HG03039 (cell line): ENCODE measurements around the gene OPN5.
"Not testable (repeated sequence)": the region's sequence is repeated elsewhere in the genome, so short reads cannot be mapped to it uniquely, and the experiment has no call there.

Source experiments
- ATAC-seq: cut with Tn5 transposase; IDR thresholded peaks from one replicate; pipeline ENCODE4 v1.9.1; 2021; ENCODE audit warnings: mild to moderate bottlenecking, moderate library complexity; ENCODE audit not compliant: unreplicated experiment

The OPN5 gene, protein sequence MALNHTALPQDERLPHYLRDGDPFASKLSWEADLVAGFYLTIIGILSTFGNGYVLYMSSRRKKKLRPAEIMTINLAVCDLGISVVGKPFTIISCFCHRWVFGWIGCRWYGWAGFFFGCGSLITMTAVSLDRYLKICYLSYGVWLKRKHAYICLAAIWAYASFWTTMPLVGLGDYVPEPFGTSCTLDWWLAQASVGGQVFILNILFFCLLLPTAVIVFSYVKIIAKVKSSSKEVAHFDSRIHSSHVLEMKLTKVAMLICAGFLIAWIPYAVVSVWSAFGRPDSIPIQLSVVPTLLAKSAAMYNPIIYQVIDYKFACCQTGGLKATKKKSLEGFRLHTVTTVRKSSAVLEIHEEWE

DNA sequence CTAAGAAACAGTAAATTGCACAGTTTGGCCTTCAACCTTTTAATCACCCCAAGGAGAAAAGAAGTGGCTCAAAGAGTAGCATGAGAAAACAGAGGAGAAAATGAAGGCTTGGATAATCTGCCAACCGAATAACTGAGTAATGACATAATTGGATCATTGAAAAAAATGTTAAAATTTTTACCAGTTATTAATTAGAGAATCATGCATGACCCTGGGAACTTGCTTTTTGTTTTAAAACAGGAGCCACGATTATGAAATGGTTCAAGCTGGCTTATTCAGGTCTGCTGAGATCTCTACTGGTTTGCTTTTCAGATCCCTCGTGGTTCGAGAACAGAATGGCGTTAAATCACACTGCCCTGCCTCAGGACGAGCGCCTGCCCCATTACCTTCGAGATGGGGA lies at the start of gene OPN5:
TSS of gene OPN5 (plus strand) at position 301 of the 400 bp plus-strand sequence. CDS start at position 336, 35 bp downstream.
- no peak for ATAC-seq

GRCh38 chr6:47733879-47734558 lies 47.8 kb upstream of the OPN5 start:
- no peak for ATAC-seq

- no peak for ATAC-seq
Measured at GRCh38 chr6:47734831-47735481, 46.9 kb upstream of the OPN5 start.

- no peak for ATAC-seq
Measured at GRCh38 chr6:47736083-47736700, 45.6 kb upstream of the OPN5 start.

DNA sequence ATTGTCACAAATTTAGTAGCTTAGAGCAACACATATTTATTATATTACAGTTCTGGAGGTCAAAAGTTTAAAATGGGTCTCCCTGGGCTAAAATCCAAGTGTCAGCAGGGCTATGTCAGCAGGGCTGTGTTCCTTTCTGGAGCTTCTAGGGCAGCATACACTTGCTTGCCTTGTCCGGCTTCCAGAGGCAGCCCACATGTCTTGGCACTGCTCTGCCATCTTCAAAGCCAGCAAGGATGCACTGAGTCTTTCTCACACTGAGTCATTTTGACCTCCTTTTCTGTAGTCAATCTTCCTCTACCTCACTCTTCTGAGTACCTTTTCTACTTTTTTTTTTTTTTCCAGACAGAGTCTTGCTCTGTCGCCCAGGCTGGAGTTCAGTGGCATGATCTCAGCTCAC lies 44.4 kb upstream of the OPN5 start:
- ATAC-seq = no peak

DNA sequence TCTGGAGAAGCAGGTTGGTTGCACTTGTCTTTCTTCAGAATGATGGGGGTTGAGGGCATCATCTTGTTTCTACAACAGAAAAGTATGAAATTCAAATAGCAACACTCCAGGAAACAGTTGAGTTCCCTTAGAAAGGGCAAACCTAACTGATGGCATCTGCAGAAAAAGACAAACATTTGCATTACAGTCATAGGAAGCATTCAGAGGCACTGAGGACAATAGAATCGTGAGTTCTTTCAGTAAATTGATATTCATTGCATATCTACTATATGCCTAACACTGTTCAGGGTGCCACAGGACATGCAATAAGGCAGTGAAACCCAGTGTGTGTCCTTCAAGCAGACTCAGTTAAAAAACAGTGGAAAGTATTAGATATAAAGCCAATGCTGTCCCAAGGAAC lies 41.1 kb upstream of the OPN5 start:
- no peak for ATAC-seq

DNA sequence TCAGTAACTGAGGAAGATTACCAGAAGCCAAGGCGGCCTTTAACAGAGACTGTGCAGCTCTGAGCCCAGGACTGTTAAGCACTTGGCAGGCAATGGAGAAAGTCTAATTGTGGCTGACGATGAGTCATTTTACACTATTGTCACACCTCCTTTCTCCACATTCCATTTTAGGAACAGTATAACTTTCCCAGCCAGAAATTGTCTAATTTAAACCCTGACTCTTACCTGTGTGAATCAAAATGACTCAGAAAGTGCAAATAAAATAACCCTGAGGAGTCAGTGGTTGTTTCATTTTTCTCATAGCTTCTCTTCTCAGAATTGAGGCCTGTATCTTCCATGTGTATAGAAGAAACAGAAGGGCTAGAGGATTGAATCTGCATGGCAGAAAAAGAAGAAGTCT lies 40.0 kb upstream of the OPN5 start:
- ATAC-seq = peak; percentile 44

- ATAC-seq = no peak
Measured at GRCh38 chr6:47743744-47744143, 38.1 kb upstream of the OPN5 start.

DNA sequence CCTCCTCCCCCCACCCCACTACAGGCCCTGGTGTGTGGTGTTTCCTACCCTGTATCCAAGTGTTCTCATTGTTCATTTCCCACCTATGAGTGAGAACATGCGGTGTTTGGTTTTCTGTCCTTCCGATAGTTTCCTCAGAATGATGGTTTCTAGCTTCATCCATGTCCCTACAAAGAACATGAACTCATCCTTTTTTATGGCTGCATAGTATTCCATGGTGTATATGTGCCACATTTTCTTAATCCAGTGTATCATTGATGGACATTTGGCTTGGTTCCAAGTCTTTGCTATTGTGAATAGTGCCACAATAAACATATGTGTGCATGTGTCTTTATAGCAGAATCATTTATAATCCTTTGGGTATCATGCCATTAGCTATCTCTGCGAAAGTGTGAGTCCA lies 36.6 kb upstream of the OPN5 start:
- not testable (repeated sequence) for ATAC-seq

DNA sequence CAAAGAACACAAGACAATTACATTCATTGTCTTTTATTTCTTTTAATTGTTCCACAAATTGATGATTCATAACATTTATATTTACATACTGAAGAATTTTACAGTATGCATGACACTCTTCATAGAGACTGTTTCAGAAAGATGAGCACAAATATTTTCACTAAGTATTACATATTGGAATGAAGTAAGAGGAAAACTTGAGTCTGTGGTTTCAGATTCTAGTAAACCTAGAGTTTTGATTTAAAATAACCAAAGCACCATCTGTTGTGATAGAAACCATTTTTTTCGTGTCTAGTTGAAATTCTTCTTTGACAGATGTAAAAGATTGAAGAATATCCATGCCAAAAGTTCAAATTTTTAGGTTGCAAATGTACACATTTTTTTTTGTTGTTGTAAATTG lies 32.1 kb upstream of the OPN5 start:
- no peak for ATAC-seq

DNA sequence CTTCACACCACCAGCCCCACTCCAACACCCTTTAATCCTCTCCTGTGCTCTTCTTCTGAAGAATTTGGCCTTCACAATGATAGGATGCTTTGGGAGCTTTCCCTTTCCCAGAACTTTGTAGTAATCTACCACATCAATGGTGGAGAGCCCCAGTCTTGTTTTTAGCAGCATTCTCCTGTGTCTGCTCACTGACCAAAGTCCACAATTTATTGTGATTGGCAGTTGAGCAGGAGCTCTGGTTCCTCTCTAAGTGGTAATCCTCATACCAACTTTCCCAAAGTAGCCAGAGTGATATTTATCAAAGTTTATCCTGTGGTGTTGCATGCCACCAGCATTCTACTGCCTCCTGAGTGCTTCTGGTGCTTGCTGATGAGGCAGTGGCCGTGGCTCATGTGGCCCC lies 29.0 kb upstream of the OPN5 start:
- no peak for ATAC-seq

GRCh38 chr6:47759364-47759763 lies 22.5 kb upstream of the OPN5 start:
- no peak for ATAC-seq

- no peak for ATAC-seq
Measured at GRCh38 chr6:47762502-47762901, 19.3 kb upstream of the OPN5 start.

GRCh38 chr6:47766445-47766844 lies 15.4 kb upstream of the OPN5 start:
- no peak for ATAC-seq

DNA sequence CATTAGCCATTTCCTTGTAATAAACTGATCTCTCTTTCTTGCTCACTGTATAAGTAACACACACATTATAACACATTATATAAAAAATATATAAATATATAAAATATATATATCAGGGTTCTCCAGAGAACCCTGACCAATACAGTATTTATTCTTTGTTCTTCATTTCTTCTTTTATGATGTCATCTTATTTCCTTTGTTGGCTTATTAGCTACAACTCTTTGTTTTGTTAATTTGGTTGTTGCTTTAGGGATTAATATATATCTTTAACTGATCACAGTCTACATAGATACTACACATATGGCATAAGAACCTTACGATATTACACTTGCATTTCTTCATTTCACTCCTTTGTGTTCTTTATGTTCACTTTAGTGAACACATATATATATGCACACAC lies 14.7 kb upstream of the OPN5 start:
- no peak for ATAC-seq

DNA sequence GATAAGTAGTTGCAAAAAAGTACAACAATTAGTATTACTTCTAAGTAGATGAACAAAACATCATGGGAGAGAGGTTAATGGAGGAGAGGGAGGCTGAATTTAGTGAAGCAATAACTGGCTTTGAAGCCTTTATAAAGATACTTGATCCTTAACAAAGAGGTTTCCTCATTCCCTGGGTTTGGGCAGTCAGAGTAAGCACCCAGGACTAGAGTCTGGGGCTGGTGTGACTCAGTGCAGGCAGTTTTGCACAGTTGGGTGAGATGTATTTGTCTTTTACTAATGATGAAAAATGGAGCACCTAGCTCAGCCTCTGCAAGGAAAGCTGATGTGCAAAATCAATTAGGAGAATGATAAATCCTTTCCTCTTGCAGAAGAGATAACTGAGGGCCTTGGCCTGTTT lies 11.8 kb upstream of the OPN5 start:
- no peak for ATAC-seq

DNA sequence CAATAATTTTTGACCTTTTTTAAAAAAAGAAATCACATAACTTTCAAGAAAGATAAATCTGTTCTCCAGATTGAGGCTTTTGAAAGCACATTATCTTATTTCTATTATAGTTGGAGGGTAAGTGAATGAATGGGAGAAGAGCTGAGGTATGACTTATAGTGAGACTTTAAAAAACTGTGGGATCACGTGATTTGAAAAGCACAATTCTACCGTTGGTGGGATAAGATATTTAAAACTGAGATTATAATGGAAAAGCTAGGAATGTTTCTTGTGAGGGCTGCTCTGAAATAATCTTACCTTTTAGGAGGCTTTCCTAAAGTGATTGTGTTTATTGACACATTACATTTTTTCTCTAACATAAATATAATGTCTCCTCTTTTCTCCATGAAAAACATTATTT lies 9.5 kb upstream of the OPN5 start:
- ATAC-seq = no peak

DNA sequence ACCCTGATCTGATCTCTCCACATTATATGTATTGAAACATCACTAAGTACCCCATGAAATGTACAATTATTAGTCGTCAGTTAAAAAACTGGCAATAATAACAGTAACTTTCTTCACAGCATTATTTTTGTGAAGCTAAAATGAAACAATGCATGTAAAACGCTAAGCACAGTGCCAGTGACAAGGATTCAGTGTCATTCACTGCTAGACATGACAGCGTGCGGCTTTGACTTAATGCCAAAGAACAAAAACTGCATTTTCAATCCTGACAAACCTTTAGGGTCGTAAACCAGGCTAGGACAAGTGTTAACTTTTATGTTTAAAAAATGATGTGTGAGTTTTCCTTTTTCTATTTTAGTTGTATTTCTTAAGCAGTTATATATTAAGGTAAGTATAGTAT lies 8.8 kb upstream of the OPN5 start:
- ATAC-seq = no peak

GRCh38 chr6:47780510-47781356 lies 1.1 kb upstream of the OPN5 start:
- peak; percentile 69 for ATAC-seq

- ATAC-seq = no peak
Measured at GRCh38 chr6:47785182-47785581, 3.4 kb downstream of the OPN5 start.
